ENCODE data around the gene C1QTNF2. TPM values are rescaled to one million over a fixed set of nuclear protein-coding genes. Genes with fewer than 3 reads are reported as not detected.

Gene C1QTNF2
- total and polyA plus RNA-seq, 9 donors: 0.25 to 3.7 (median 1.1) TPM; not detected in 1

- intact Hi-C loops (cut with DNase I): no loop called here
- no peak overlapping the region for H3K4me3 ChIP-seq
- H3K36me3 ChIP-seq: no peaks in the 10 kb centered on the region
- no peaks in the 10 kb centered on the region for H3K27me3 ChIP-seq
- no peaks in the 10 kb centered on the region for H3K4me1 ChIP-seq (ENCODE audit: insufficient read depth)
- no peak for DNase-seq
- no peak for TF ChIP-seq CTCF (IDR thresholded peaks at IDR 0.05)
- TF ChIP-seq POLR2A (IDR thresholded peaks at IDR 0.05): no peak
- TF ChIP-seq EP300 (IDR thresholded peaks at IDR 0.05): no peak
- H3K27ac ChIP-seq: no peak overlapping the region
- H3K9me3 ChIP-seq: no peaks in the 10 kb centered on the region
Measured at GRCh38 chr5:160376416-160376815, 6.0 kb upstream of the C1QTNF2 start.

- no peaks in the 10 kb centered on the region for H3K9me3 ChIP-seq
- H3K27ac ChIP-seq: no peak overlapping the region
- intact Hi-C loops (cut with DNase I): no loop called here
- H3K36me3 ChIP-seq: no peaks in the 10 kb centered on the region
- H3K27me3 ChIP-seq: no peaks in the 10 kb centered on the region
- DNase-seq: no peak
- no peak overlapping the region for H3K4me3 ChIP-seq
- 19 to 37% (median 30%) methylated on average over 2 of the region's 2 CpGs for WGBS, 3 donors
- no peaks in the 10 kb centered on the region for H3K4me1 ChIP-seq (ENCODE audit: insufficient read depth)
- TF ChIP-seq EP300 (IDR thresholded peaks at IDR 0.05) (no peak), CTCF (IDR thresholded peaks at IDR 0.05) (no peak), POLR2A (IDR thresholded peaks at IDR 0.05) (no peak)
Measured at GRCh38 chr5:160375701-160376100, 5.3 kb upstream of the C1QTNF2 start.

- no peak overlapping the region for H3K27ac ChIP-seq
- no peaks in the 10 kb centered on the region for H3K4me1 ChIP-seq (ENCODE audit: insufficient read depth)
- no peak for DNase-seq
- H3K9me3 ChIP-seq: no peaks in the 10 kb centered on the region
- intact Hi-C loops (cut with DNase I): no loop called here
- no peaks in the 10 kb centered on the region for H3K36me3 ChIP-seq
- TF ChIP-seq POLR2A (IDR thresholded peaks at IDR 0.05): no peak
- no peak for TF ChIP-seq EP300 (IDR thresholded peaks at IDR 0.05)
- TF ChIP-seq CTCF (IDR thresholded peaks at IDR 0.05): no peak
- no peak overlapping the region for H3K4me3 ChIP-seq
- H3K27me3 ChIP-seq: no peaks in the 10 kb centered on the region
Measured at GRCh38 chr5:160375166-160375565, 4.7 kb upstream of the C1QTNF2 start.

GRCh38 chr5:160371294-160371693 is 868 bp upstream of the C1QTNF2 start:
- Histone ChIP-seq H3K36me3 (no peaks in the 10 kb centered on the region), H3K27me3 (no peaks in the 10 kb centered on the region), H3K9me3 (no peaks in the 10 kb centered on the region), H3K4me3 (no peak overlapping the region), H3K27ac (no peak overlapping the region), H3K4me1 (ENCODE audit: insufficient read depth) (no peaks in the 10 kb centered on the region)
- TF ChIP-seq CTCF (IDR thresholded peaks at IDR 0.05): no peak
- intact Hi-C loops (cut with DNase I): no loop called here
- DNase-seq: no peak

- WGBS, 3 donors: 18 to 20% (median 19%) methylated on average over 12 of the region's 12 CpGs
- TF ChIP-seq CTCF (IDR thresholded peaks at IDR 0.05) (no peak), EP300 (IDR thresholded peaks at IDR 0.05) (no peak), POLR2A (IDR thresholded peaks at IDR 0.05) (no peak)
- Histone ChIP-seq H3K9me3 (no peaks in the 10 kb centered on the region), H3K36me3 (no peaks in the 10 kb centered on the region), H3K27ac (no peak overlapping the region), H3K4me3 (peak overlapping the region; percentile 53), H3K4me1 (ENCODE audit: insufficient read depth) (no peaks in the 10 kb centered on the region), H3K27me3 (no peaks in the 10 kb centered on the region)
- DNase-seq: no peak
- intact Hi-C loops (cut with DNase I): no loop called here
Measured at GRCh38 chr5:160370713-160371034, 248 bp upstream of the C1QTNF2 start.
